ENCODE data around the gene DNAH7. TPM values are rescaled to one million over a fixed set of nuclear protein-coding genes. Genes with fewer than 3 reads are reported as not detected.

The DNAH7 gene
- total and polyA plus RNA-seq, 9 of the 15 experiments (the other 6 are each of a cell fraction or from before 2014, with no cell fraction given) = 0.03 to 0.42 (median 0.18) TPM

GRCh38 chr2:195857132-195857531 is 211.5 kb downstream of the DNAH7 start:
- WGBS (ENCODE audit: insufficient coverage, low coverage, missing lambda C conversion rate) = 17% methylated on average over 2 of the region's 2 CpGs
- Histone ChIP-seq H3K27me3 (ENCODE audit: control insufficient read depth in 2 of 2, insufficient read depth in 2 of 2, low read length in 2 of 2) (no peaks in the 10 kb centered on the region), H3K27ac (ENCODE audit: extremely low read depth, low read depth, low read length) (no peak overlapping the region), H3K9me1 (ENCODE audit: control insufficient read depth, insufficient read depth, low read length) (no peaks in the 10 kb centered on the region), H3K9me3 (replicated peaks; ENCODE audit: control insufficient read depth, insufficient read depth, low read depth, low read length) (no peaks in the 10 kb centered on the region), H3K36me3 (ENCODE audit: control insufficient read depth, insufficient read depth, low read length) (no peaks in the 10 kb centered on the region), H4K20me1 (replicated peaks; ENCODE audit: control insufficient read depth, insufficient read depth, low read length) (no peaks in the 10 kb centered on the region), H3K79me2 (ENCODE audit: control insufficient read depth, insufficient read depth, low read length) (no peaks in the 10 kb centered on the region), H3K9ac (ENCODE audit: insufficient read depth in 1 of 2, low read depth in 2 of 2, low read length in 2 of 2) (no peak overlapping the region), H3K4me1 (replicated peaks in 1 of 2; ENCODE audit: control insufficient read depth in 2 of 2, insufficient read depth in 2 of 2, low read length in 2 of 2) (no peaks in the 10 kb centered on the region), H2AFZ (ENCODE audit: low read depth, low read length) (no peak overlapping the region), H3K4me3 (no peak overlapping the region), H3K4me2 (ENCODE audit: insufficient read depth, low read length) (no peak overlapping the region)
- DNase-seq (ENCODE audit: extremely low read depth in 1 of 4, low spot score in 3 of 4) (no peak), ATAC-seq (no peak), FAIRE-seq (no peak)
- no peak for TF ChIP-seq CBFB (CRISPR knock-in tag; IDR thresholded peaks at IDR 0.05)
- TF ChIP-seq RBFOX2 (IDR thresholded peaks at IDR 0.05; ENCODE audit: low read depth, low read length) = no peak
- TF ChIP-seq, protein P1, sequence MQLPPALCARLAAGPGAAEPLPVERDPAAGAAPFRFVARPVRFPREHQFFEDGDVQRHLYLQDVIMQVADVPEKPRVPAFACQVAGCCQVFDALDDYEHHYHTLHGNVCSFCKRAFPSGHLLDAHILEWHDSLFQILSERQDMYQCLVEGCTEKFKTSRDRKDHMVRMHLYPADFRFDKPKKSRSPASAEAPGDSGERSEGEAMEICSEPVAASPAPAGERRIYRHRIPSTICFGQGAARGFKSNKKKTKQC (CRISPR knock-in tag; IDR thresholded peaks at IDR 0.05) = no peak
- TF ChIP-seq, protein P2, sequence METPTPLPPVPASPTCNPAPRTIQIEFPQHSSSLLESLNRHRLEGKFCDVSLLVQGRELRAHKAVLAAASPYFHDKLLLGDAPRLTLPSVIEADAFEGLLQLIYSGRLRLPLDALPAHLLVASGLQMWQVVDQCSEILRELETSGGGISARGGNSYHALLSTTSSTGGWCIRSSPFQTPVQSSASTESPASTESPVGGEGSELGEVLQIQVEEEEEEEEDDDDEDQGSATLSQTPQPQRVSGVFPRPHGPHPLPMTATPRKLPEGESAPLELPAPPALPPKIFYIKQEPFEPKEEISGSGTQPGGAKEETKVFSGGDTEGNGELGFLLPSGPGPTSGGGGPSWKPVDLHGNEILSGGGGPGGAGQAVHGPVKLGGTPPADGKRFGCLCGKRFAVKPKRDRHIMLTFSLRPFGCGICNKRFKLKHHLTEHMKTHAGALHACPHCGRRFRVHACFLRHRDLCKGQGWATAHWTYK (CRISPR knock-in tag; IDR thresholded peaks at IDR 0.05) = no peak
- no peak for TF ChIP-seq ZNF699 (CRISPR knock-in tag; IDR thresholded peaks at IDR 0.05; ENCODE audit: insufficient replicate concordance)
- TF ChIP-seq MAZ (CRISPR knock-in tag; conservative IDR thresholded peaks at IDR 0.05 in 1 of 2, IDR thresholded peaks at IDR 0.05 in 1 of 2) = no peak
- no TSS peak for BruUV-seq (replicated peaks)
- intact Hi-C loops (cut with micrococcal nuclease) = no loop called here
- ChIA-PET CTCF (ENCODE audit: low intra/inter-chr PET ratio) (no interaction called here), POLR2A (no interaction called here)
- in situ Hi-C loops (cut with MboI) = no loop called here

Data from K562 (cell line).